Measurements from ENCODE around the gene CTNNBIP1. TPM values are rescaled to one million over a fixed set of nuclear protein-coding genes. Genes with fewer than 3 reads are reported as not detected.

Gene CTNNBIP1
- total RNA-seq, 1 donor from 2014 or later = 6.7 TPM

- no peak overlapping the region for H3K27ac Mint-ChIP-seq
- CTCF ChIA-PET = interaction anchor here (1.0 to 9.6 kb wide), 5 partner anchors 83 to 376 kb away, joined by 4 to 156 read pairs (median 4); no protein-coding TSS in a partner anchor
- intact Hi-C loops (cut with micrococcal nuclease) = loop anchor here (1.0 to 10.0 kb wide), 8 partner anchors 44 to 582 kb away; partner anchors contain the start of genes CLSTN1 and TMEM201
These were observed 43.2 kb downstream of the CTNNBIP1 start for GRCh38 chr1:9866836-9867235.

GRCh38 chr1:9865724-9866123 is 44.3 kb downstream of the CTNNBIP1 start:
- Mint-ChIP-seq H3K4me3 (no peak overlapping the region), H3K36me3 (ENCODE audit: low read depth) (no peaks in the 10 kb centered on the region), H3K4me1 (no peaks in the 10 kb centered on the region), H3K27me3 (no peaks in the 10 kb centered on the region), H3K9me3 (no peaks in the 10 kb centered on the region), H3K27ac (no peak overlapping the region)
- ChIA-PET POLR2A (interaction anchor here (1.5 kb wide), 1 partner anchor 81 kb away, joined by 5 read pairs; no protein-coding TSS in a partner anchor), CTCF (interaction anchor here (0.7 to 9.6 kb wide), 8 partner anchors 9 to 631 kb away, joined by 3 to 156 read pairs (median 4); partner anchors contain the start of gene H6PD)
- ATAC-seq (ENCODE audit: low read depth) (no peak), DNase-seq (no peak)
- TF ChIP-seq CTCF (IDR thresholded peaks at IDR 0.05) = no peak
- intact Hi-C loops (cut with micrococcal nuclease) = loop anchor here (10.0 kb wide), 1 partner anchor 581 kb away; no protein-coding TSS in a partner anchor

More at GRCh38 chr1:9866836-9867235, 43.2 kb downstream of the CTNNBIP1 start:
- Mint-ChIP-seq H3K27me3 (no peaks in the 10 kb centered on the region), H3K9me3 (no peaks in the 10 kb centered on the region), H3K4me1 (no peaks in the 10 kb centered on the region), H3K4me3 (no peak overlapping the region), H3K36me3 (ENCODE audit: low read depth) (no peaks in the 10 kb centered on the region)
- ATAC-seq (ENCODE audit: low read depth) (no peak), DNase-seq (no peak)
- TF ChIP-seq CTCF (IDR thresholded peaks at IDR 0.05) = no peak
- POLR2A ChIA-PET = interaction anchor here (1.5 kb wide), 1 partner anchor 82 kb away, joined by 5 read pairs; no protein-coding TSS in a partner anchor

GRCh38 chr1:9863371-9863770 is 46.7 kb downstream of the CTNNBIP1 start:
- DNase-seq (no peak), ATAC-seq (ENCODE audit: low read depth) (no peak)
- Mint-ChIP-seq H3K9me3 (no peaks in the 10 kb centered on the region), H3K27ac (no peak overlapping the region), H3K36me3 (ENCODE audit: low read depth) (no peaks in the 10 kb centered on the region), H3K4me3 (no peak overlapping the region), H3K27me3 (no peaks in the 10 kb centered on the region), H3K4me1 (peaks cover 2% of the 10 kb centered on the region)
- ChIA-PET CTCF (interaction anchor here (9.6 kb wide), 1 partner anchor 79 kb away, joined by 156 read pairs; no protein-coding TSS in a partner anchor), POLR2A (no interaction called here)
- no peak for TF ChIP-seq CTCF (IDR thresholded peaks at IDR 0.05)
- intact Hi-C loops (cut with micrococcal nuclease) = loop anchor here (10.0 kb wide), 1 partner anchor 579 kb away; no protein-coding TSS in a partner anchor

- no peak overlapping the region for H3K27ac Mint-ChIP-seq
- ChIA-PET POLR2A (no interaction called here), CTCF (interaction anchor here (1.7 to 2.0 kb wide), 3 partner anchors 77 to 246 kb away, joined by 3 to 14 read pairs (median 5); no protein-coding TSS in a partner anchor)
- no peaks in the 10 kb centered on the region for H3K27me3 Mint-ChIP-seq
- H3K4me3 Mint-ChIP-seq = no peak overlapping the region
- intact Hi-C loops (cut with micrococcal nuclease) = loop anchor here (10.0 kb wide), 1 partner anchor 577 kb away; no protein-coding TSS in a partner anchor
- ATAC-seq (ENCODE audit: low read depth) (no peak), DNase-seq (no peak)
- TF ChIP-seq CTCF (IDR thresholded peaks at IDR 0.05) = no peak
- H3K9me3 Mint-ChIP-seq = no peaks in the 10 kb centered on the region
- H3K4me1 Mint-ChIP-seq = peaks cover 2% of the 10 kb centered on the region
- H3K36me3 Mint-ChIP-seq (ENCODE audit: low read depth) = no peaks in the 10 kb centered on the region
These were observed 48.7 kb downstream of the CTNNBIP1 start for GRCh38 chr1:9861360-9861759.

GRCh38 chr1:9860887-9861286 is 49.2 kb downstream of the CTNNBIP1 start:
- H3K27me3 Mint-ChIP-seq = no peaks in the 10 kb centered on the region
- no peak overlapping the region for H3K4me3 Mint-ChIP-seq
- ATAC-seq (ENCODE audit: low read depth) (no peak), DNase-seq (no peak)
- H3K36me3 Mint-ChIP-seq (ENCODE audit: low read depth) = no peaks in the 10 kb centered on the region
- CTCF ChIA-PET = interaction anchor here (1.7 to 2.0 kb wide), 3 partner anchors 76 to 245 kb away, joined by 3 to 14 read pairs (median 5); no protein-coding TSS in a partner anchor
- POLR2A ChIA-PET = interaction anchor here (0.6 to 0.7 kb wide), 2 partner anchors 34 to 493 kb away, joined by 8 to 9 read pairs; no protein-coding TSS in a partner anchor
- H3K9me3 Mint-ChIP-seq = no peaks in the 10 kb centered on the region
- H3K4me1 Mint-ChIP-seq = peaks cover 2% of the 10 kb centered on the region
- H3K27ac Mint-ChIP-seq = no peak overlapping the region
- TF ChIP-seq CTCF (IDR thresholded peaks at IDR 0.05) = no peak
- intact Hi-C loops (cut with micrococcal nuclease) = loop anchor here (10.0 kb wide), 1 partner anchor 576 kb away; no protein-coding TSS in a partner anchor

Measured in activated B cell treated with CpG ODN at 0.5 μM for 24 hours (primary cell).